Activated T-helper 1 cell treated with anti-CD3 and anti-CD28 coated beads, Interleukin-2, amount 50 U/mL, for 16 hours (primary cell): ENCODE measurements around the gene PI4KA.

Experiments used
- DNase-seq, 2 donors: peaks; one replicate each; pipeline ENCODE4 v3.0.0-alpha.2; 2020; ENCODE audit warnings: low read depth in 1 of 2, low spot score in 1 of 2

The PI4KA gene

GRCh38 chr22:20818471-20818870, 40.1 kb downstream of the PI4KA start:
- DNase-seq = no peak

- no peak for DNase-seq
Measured at GRCh38 chr22:20816559-20816958, 42.1 kb downstream of the PI4KA start.

- DNase-seq = no peak
Measured at GRCh38 chr22:20815477-20816050, 43.0 kb downstream of the PI4KA start.

GRCh38 chr22:20814221-20814808, 44.3 kb downstream of the PI4KA start:
- DNase-seq = no peak

- DNase-seq = no peak
Measured at GRCh38 chr22:20813056-20813455, 45.6 kb downstream of the PI4KA start.

- no peak for DNase-seq
Measured at GRCh38 chr22:20811971-20812660, 46.5 kb downstream of the PI4KA start.

- no peak for DNase-seq
Measured at GRCh38 chr22:20811171-20811570, 47.4 kb downstream of the PI4KA start.

- no peak for DNase-seq
Measured at GRCh38 chr22:20810645-20811044, 48.0 kb downstream of the PI4KA start.

GRCh38 chr22:20809538-20810185, 48.9 kb downstream of the PI4KA start:
- DNase-seq = no peak

- DNase-seq = no peak
Measured at GRCh38 chr22:20808844-20809243, 49.8 kb downstream of the PI4KA start.

GRCh38 chr22:20807315-20807752, 51.3 kb downstream of the PI4KA start:
- no peak for DNase-seq

GRCh38 chr22:20805972-20806471, 52.6 kb downstream of the PI4KA start:
- DNase-seq = no peak

GRCh38 chr22:20804650-20805049, 54.0 kb downstream of the PI4KA start:
- no peak for DNase-seq

GRCh38 chr22:20803696-20804324, 54.8 kb downstream of the PI4KA start:
- DNase-seq = no peak

- no peak for DNase-seq
Measured at GRCh38 chr22:20802922-20803553, 55.6 kb downstream of the PI4KA start.

- no peak for DNase-seq
Measured at GRCh38 chr22:20802452-20802851, 56.2 kb downstream of the PI4KA start.

GRCh38 chr22:20799449-20799848, 59.2 kb downstream of the PI4KA start:
- DNase-seq = no peak

GRCh38 chr22:20798974-20799373, 59.6 kb downstream of the PI4KA start:
- DNase-seq = no peak

- no peak for DNase-seq
Measured at GRCh38 chr22:20798218-20798617, 60.4 kb downstream of the PI4KA start.

- no peak for DNase-seq
Measured at GRCh38 chr22:20796731-20797130, 61.9 kb downstream of the PI4KA start.
